ENCODE data around the gene SMAGP.

DNA sequence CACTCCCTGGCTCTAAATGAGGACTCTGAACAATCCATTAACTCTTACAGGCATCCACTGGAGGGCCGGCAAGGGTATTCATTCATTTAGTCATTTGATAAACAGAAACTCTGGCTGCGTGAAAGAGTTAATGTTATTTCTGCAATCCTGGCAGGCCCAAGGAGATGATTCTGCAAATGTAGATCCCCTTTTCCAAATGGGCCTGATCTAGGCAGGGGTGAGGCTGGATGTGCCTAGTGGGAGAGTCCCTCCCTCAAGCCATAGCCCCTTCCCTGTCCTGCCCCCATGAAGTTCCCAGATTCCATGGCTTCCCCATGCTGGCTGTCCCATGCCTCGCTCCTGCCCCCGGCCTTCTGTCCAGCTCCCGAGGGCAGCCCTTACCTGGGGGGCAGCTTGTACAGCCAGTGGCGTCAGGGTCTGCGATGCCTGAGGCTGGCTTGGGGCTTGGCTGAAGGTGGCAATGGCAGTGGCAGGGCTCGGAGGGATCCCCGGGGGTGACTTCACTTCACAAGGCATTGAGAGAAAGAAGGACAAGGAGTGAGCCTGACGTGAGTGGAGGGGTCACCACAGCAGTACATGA lies 70.8 kb downstream of the SMAGP start:
- TF ChIP-seq, protein P1, sequence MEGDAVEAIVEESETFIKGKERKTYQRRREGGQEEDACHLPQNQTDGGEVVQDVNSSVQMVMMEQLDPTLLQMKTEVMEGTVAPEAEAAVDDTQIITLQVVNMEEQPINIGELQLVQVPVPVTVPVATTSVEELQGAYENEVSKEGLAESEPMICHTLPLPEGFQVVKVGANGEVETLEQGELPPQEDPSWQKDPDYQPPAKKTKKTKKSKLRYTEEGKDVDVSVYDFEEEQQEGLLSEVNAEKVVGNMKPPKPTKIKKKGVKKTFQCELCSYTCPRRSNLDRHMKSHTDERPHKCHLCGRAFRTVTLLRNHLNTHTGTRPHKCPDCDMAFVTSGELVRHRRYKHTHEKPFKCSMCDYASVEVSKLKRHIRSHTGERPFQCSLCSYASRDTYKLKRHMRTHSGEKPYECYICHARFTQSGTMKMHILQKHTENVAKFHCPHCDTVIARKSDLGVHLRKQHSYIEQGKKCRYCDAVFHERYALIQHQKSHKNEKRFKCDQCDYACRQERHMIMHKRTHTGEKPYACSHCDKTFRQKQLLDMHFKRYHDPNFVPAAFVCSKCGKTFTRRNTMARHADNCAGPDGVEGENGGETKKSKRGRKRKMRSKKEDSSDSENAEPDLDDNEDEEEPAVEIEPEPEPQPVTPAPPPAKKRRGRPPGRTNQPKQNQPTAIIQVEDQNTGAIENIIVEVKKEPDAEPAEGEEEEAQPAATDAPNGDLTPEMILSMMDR (IDR thresholded peaks at IDR 0.05): no peak
- TF ChIP-seq POLR2A (IDR thresholded peaks at IDR 0.05): no peak
- no peak for TF ChIP-seq EP300 (IDR thresholded peaks at IDR 0.05)

All from tibial nerve (tissue), 4 donors.